Muscle layer of colon (tissue), 2 donors: ENCODE data around the gene KCNQ1.

Experiments used
- H3K27ac ChIP-seq: one replicate; pipeline ENCODE4 v1.7.0; 2013; ENCODE audit warnings: low read depth, mild to moderate bottlenecking, low read length, moderate library complexity
- H3K27me3 ChIP-seq, 2 donors: one replicate each; pipeline ENCODE4 v1.7.0; 2013; ENCODE audit warnings: low read length in 2 of 2, mild to moderate bottlenecking in 2 of 2; ENCODE audit not compliant: insufficient read depth in 2 of 2, control insufficient read depth in 1 of 2
- H3K36me3 ChIP-seq: one replicate; pipeline ENCODE4 v1.7.0; 2013; ENCODE audit warnings: mild to moderate bottlenecking, low read length; ENCODE audit not compliant: insufficient read depth
- H3K4me1 ChIP-seq: one replicate; pipeline ENCODE4 v1.7.0; 2013; ENCODE audit warnings: mild to moderate bottlenecking, low read length; ENCODE audit not compliant: insufficient read depth
- H3K4me3 ChIP-seq, 2 donors: one replicate each; pipeline ENCODE4 v1.7.0; 2013; ENCODE audit warnings: low read length in 2 of 2, low read depth in 1 of 2, mild to moderate bottlenecking in 1 of 2, moderate library complexity in 1 of 2
- H3K9ac ChIP-seq: one replicate; pipeline ENCODE4 v1.7.0; 2013; ENCODE audit warnings: low read length
- H3K9me3 ChIP-seq: one replicate; pipeline ENCODE4 v1.7.0; 2013; ENCODE audit warnings: mild to moderate bottlenecking, low read length
- donor health status: abdominal sarcoma.
- donor health status: Adenocarcinoma of cecum.

Gene KCNQ1

DNA sequence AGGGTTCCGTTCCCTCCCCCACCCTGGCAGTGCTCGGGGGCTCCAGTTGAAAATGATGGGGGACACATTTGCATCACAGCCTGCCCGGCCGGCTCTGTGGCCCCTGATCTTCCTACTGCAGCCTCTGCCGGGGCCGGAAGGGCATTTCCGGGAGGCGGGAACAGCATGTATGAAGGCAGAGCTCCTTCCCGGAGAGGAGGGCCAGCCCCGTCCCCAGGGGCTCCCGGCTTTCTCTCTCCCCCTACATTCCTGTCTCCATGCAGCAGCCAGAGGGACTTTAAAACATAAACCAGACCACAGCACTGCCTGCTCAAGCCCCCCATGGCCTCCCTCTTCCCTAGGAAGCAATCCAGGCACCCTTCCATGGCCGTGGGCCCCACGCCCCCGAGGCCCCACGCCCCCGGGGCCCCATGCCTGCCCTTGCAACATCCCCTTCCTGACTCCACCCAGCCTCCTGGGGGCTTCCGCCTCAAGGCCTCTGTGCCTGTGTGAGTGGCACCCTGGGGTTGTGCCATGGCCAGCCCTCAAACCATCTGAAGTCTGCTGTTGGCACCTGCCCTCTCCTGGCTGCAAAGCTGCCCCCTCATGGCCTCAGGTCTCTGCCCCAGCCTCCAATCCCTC lies 367.7 kb downstream of the KCNQ1 start:
- H3K36me3 ChIP-seq = no peaks in the 10 kb centered on the region
- no peak overlapping the region for H3K27ac ChIP-seq
- H3K4me1 ChIP-seq = peaks cover 44% of the 10 kb centered on the region
- H3K9me3 ChIP-seq = no peaks in the 10 kb centered on the region
- peak overlapping the region in 1 of 2 donors; percentile 17 for H3K4me3 ChIP-seq
- H3K27me3 ChIP-seq = no peaks in the 10 kb centered on the region
- no peak overlapping the region for H3K9ac ChIP-seq

DNA sequence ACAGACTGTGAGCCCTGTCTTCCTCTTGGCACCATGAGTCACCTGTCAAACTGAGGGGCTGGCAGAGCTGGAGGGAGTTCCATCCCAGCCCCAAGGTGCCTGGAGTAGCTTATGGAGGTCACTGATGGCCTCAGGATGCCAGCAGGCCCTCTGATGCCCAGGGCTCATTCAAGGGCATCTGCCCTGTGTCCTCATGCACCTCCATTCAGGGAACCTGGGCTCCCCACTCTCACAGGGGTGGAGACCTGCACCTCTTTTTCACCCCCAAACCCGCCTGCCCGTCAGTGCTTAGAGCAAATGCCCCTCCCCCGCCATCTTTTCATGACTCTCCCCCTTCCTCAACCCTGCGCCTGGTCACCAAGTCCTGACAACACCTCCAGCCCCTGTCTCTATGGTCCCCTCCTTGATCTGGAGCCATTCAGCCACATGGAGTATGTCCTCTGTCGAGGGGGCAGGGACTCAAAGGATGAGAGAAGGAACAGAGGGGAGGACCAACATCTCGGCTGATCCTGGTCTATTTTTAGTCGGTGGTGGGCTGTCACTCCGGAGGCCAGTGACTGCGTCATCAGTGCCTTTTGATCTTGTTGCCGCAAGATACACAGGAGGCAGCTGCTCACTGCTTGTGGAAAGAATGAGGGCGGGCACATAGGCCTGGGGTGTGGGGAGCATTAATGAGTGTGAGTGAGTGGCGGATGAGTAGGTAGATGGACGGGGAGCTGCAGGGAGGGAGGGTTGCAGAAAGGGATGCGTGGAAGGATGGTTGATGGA lies 368.5 kb downstream of the KCNQ1 start:
- H3K27me3 ChIP-seq = no peaks in the 10 kb centered on the region
- no peak overlapping the region for H3K27ac ChIP-seq

GRCh38 chr11:2813968-2814367 lies 369.2 kb downstream of the KCNQ1 start:
- Histone ChIP-seq H3K27ac (no peak overlapping the region), H3K36me3 (no peaks in the 10 kb centered on the region), H3K27me3 (no peaks in the 10 kb centered on the region), H3K9ac (no peak overlapping the region), H3K4me1 (peaks cover 33% of the 10 kb centered on the region), H3K9me3 (no peaks in the 10 kb centered on the region), H3K4me3 (no peak overlapping the region)

More for the DNA sequence above, 368.5 kb downstream of the KCNQ1 start:
- no peak overlapping the region for H3K4me3 ChIP-seq
- H3K9ac ChIP-seq = no peak overlapping the region
- no peaks in the 10 kb centered on the region for H3K9me3 ChIP-seq
- H3K4me1 ChIP-seq = peaks cover 37% of the 10 kb centered on the region
- no peaks in the 10 kb centered on the region for H3K36me3 ChIP-seq

DNA sequence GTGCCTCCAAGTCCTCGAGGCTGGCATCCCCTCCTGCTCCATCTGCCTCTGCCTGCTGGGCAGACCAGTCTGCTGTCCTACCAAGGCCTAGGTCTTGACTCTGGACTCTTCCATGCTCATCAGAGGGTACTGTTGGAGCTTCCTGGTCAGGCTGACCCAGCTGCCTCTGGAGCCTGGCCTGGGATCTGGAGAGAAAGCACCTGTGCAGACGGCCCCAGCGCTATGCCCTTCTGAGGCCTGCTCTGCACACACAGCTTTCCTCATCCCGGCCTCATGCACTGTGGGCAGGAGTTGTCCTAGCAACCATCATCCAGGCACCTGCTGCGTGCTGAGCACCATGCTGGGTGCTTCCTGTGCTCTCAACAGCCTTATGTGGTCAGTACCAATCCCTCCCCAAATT lies 369.9 kb downstream of the KCNQ1 start:
- Histone ChIP-seq H3K27ac (no peak overlapping the region), H3K9me3 (no peaks in the 10 kb centered on the region), H3K36me3 (no peaks in the 10 kb centered on the region), H3K27me3 (no peaks in the 10 kb centered on the region), H3K4me3 (no peak overlapping the region), H3K9ac (no peak overlapping the region), H3K4me1 (peaks cover 33% of the 10 kb centered on the region)

DNA sequence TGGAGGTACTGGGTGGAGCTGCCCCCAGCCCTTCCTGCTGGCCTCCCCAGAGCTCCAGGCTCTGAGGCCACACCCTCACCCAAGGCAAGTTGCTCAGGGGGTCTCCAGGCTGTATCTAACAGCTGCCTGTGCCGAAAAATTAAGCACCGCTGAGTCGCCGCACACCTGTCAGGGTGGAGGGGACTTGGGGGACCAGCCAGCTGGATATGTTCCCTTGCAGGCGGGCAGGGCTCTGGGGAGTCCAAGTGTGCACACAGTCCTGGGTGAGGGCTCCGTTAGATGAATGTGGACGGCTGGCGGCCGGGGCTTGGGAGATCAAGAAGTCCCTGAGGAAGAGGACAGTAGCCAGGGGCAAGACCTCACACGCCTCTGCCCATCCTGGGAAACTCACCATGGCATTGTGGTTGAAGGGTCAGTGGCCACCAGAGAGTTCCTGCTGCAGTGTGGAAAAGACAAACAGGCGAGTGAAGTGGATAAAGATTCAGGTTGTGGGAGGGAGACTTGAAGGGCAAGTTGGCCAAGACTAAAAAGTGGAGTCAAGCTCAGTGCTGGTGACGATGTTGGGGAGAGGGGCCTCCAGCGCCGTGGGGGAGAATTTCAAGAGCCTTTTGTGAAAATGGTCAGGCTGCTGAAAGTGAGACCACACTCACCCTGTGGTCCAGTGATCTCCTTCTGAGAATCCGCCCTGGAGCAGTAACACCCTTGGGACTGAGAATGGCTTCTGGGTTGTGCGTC lies 371.1 kb downstream of the KCNQ1 start:
- no peak overlapping the region for H3K27ac ChIP-seq
- H3K4me3 ChIP-seq = no peak overlapping the region
- peaks cover 30% of the 10 kb centered on the region for H3K4me1 ChIP-seq
- no peaks in the 10 kb centered on the region for H3K27me3 ChIP-seq
- H3K9me3 ChIP-seq = no peaks in the 10 kb centered on the region
- H3K36me3 ChIP-seq = no peaks in the 10 kb centered on the region
- no peak overlapping the region for H3K9ac ChIP-seq

DNA sequence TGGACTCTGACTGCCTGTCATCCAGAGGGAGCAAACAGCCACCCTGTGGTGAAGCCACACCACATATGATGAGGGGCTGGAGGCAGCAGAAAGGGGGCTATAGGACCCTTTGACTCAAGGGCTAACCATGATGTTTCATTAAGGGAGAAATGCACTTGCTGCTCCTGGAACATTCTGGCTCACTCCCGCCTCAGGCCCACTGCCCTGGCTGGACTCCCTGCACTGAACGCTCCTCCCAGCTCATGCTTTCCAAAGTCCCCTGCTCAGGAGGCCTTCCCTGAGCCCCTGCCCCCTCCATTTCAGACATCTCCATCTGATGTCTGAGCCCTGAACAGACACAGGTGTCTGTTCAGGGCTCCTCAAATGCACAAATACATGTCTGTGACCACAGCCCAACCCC lies 371.7 kb downstream of the KCNQ1 start:
- H3K27ac ChIP-seq = no peak overlapping the region

GRCh38 chr11:2816941-2817421 lies 372.2 kb downstream of the KCNQ1 start:
- H3K36me3 ChIP-seq = no peaks in the 10 kb centered on the region
- H3K4me1 ChIP-seq = peaks cover 24% of the 10 kb centered on the region
- no peak overlapping the region for H3K27ac ChIP-seq

More for the DNA sequence above, 371.7 kb downstream of the KCNQ1 start:
- Histone ChIP-seq H3K9ac (no peak overlapping the region), H3K36me3 (no peaks in the 10 kb centered on the region), H3K4me3 (no peak overlapping the region), H3K27me3 (no peaks in the 10 kb centered on the region), H3K9me3 (no peaks in the 10 kb centered on the region), H3K4me1 (peaks cover 27% of the 10 kb centered on the region)

DNA sequence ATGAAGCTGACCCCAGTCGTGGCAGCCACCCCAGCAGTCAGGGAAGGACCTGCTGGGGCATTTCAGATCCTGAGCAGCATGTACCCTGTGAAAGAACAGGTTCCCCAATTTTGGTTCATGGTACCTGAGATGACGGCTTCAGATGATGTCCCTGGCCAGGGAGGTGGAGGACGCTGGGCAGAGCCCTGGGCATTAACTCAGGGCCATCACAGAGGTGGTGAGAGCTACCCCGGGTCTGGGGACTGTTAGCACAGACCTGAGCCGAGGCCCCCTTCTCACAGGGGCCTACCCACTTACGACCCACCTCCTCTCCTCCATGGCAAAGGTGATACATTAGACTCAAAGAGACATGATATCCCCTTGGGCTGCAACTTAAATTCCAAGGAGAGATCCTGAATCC lies 372.6 kb downstream of the KCNQ1 start:
- no peaks in the 10 kb centered on the region for H3K36me3 ChIP-seq
- H3K9ac ChIP-seq = no peak overlapping the region
- H3K4me3 ChIP-seq = no peak overlapping the region
- peaks cover 20% of the 10 kb centered on the region for H3K4me1 ChIP-seq
- no peak overlapping the region for H3K27ac ChIP-seq
- H3K27me3 ChIP-seq = no peaks in the 10 kb centered on the region
- no peaks in the 10 kb centered on the region for H3K9me3 ChIP-seq

More at GRCh38 chr11:2816941-2817421, 372.2 kb downstream of the KCNQ1 start:
- Histone ChIP-seq H3K9me3 (no peaks in the 10 kb centered on the region), H3K4me3 (no peak overlapping the region), H3K9ac (no peak overlapping the region), H3K27me3 (no peaks in the 10 kb centered on the region)

DNA sequence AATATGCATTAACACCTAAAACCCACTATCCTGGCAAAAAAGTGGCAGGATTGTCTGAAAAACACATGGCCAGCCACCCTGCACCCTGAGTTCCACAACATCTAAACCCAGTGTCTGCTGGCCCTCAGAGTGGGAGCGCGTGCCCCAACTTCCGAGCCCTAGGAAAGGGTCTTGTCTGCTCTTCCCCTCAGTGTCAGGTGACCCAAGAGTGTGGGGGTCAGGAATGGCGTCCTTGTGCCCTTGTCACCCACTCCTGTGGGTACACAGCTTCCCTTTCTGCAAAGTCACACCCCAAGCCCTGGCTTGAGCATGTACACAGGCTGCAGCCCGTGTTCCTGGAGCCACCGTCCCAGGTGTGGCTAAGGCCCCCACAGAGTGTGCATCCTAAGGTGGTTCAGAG lies 373.2 kb downstream of the KCNQ1 start:
- Histone ChIP-seq H3K4me1 (peaks cover 14% of the 10 kb centered on the region), H3K27me3 (no peaks in the 10 kb centered on the region), H3K4me3 (no peak overlapping the region), H3K27ac (no peak overlapping the region), H3K36me3 (no peaks in the 10 kb centered on the region), H3K9ac (no peak overlapping the region), H3K9me3 (peaks cover under 1% of the 10 kb centered on the region)

DNA sequence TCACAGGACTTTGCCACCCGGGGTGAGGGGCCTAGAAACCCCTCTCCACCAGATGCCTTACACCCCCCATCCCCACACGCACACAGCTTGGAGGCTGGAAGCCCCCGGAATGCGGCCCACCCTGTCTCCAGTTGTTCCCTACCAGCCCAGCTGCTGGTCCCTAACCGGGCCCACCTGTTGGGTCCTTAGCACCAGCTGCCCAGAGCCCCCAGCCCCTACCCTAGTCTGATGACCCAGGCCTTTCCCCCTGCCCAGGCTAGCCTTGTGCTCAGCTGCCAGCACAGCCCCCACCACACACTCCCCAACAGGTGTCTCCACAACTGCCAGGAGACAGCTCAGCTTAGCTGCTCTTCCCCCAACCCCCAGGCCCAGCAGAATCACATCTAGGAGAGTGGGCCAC lies 373.7 kb downstream of the KCNQ1 start:
- Histone ChIP-seq H3K9ac (no peak overlapping the region), H3K4me3 (no peak overlapping the region), H3K9me3 (peaks cover 4% of the 10 kb centered on the region), H3K27me3 (no peaks in the 10 kb centered on the region), H3K27ac (no peak overlapping the region), H3K36me3 (no peaks in the 10 kb centered on the region), H3K4me1 (peaks cover 13% of the 10 kb centered on the region)

- Histone ChIP-seq H3K36me3 (no peaks in the 10 kb centered on the region), H3K9ac (no peak overlapping the region), H3K4me3 (no peak overlapping the region), H3K27ac (no peak overlapping the region), H3K4me1 (peaks cover 16% of the 10 kb centered on the region), H3K9me3 (peaks cover 4% of the 10 kb centered on the region), H3K27me3 (no peaks in the 10 kb centered on the region)
Observed at GRCh38 chr11:2819316-2819715, 374.5 kb downstream of the KCNQ1 start.
